Fibroblast of villous mesenchyme (primary cell): ENCODE data around the gene ATAD5. TPM values are rescaled to one million over a fixed set of nuclear protein-coding genes. Genes with fewer than 3 reads are reported as not detected.
A peak's percentile ranks its signal among the peaks of the same experiment; 100 is the strongest.
"Not testable (repeated sequence)": the region's sequence is repeated elsewhere in the genome, so short reads cannot be mapped to it uniquely, and the experiment has no call there.

ENCODE experiments used
- DNase-seq: peaks from one replicate; pipeline ENCODE4 v3.0.0-alpha.2; 2010; ENCODE audit warnings: low read depth
- H3K4me3 ChIP-seq: 2 replicates; pipeline ENCODE4 v1.5.1; 2011; ENCODE audit warnings: low read depth, mild to moderate bottlenecking, low read length
- total RNA-seq: library from RNA; depleted of rRNA; stranded (reverse); fragments of >200 nt; gene quantifications from 2 replicates; pipeline ENCODE4 v1.2.3, GENCODE V29; 2012
- TF ChIP-seq, protein P1 (sequence below): IDR thresholded peaks from 2 replicates; pipeline ENCODE4 v1.5.1; 2012; ENCODE audit warnings: low read depth, mild to moderate bottlenecking, low read length; ENCODE audit not compliant: insufficient read depth

The ATAD5 gene
- total RNA-seq, 1 donor: 4.3 TPM

GRCh38 chr17:30801671-30802070, 30.1 kb upstream of the ATAD5 start:
- no peak overlapping the region for H3K4me3 ChIP-seq
- TF ChIP-seq, protein P1, sequence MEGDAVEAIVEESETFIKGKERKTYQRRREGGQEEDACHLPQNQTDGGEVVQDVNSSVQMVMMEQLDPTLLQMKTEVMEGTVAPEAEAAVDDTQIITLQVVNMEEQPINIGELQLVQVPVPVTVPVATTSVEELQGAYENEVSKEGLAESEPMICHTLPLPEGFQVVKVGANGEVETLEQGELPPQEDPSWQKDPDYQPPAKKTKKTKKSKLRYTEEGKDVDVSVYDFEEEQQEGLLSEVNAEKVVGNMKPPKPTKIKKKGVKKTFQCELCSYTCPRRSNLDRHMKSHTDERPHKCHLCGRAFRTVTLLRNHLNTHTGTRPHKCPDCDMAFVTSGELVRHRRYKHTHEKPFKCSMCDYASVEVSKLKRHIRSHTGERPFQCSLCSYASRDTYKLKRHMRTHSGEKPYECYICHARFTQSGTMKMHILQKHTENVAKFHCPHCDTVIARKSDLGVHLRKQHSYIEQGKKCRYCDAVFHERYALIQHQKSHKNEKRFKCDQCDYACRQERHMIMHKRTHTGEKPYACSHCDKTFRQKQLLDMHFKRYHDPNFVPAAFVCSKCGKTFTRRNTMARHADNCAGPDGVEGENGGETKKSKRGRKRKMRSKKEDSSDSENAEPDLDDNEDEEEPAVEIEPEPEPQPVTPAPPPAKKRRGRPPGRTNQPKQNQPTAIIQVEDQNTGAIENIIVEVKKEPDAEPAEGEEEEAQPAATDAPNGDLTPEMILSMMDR: no peak
- no peak for DNase-seq

GRCh38 chr17:30805944-30806456, 25.8 kb upstream of the ATAD5 start:
- TF ChIP-seq, protein P1: peak; percentile 16

GRCh38 chr17:30807896-30808295, 23.9 kb upstream of the ATAD5 start:
- DNase-seq: no peak
- TF ChIP-seq, protein P1: no peak
- no peak overlapping the region for H3K4me3 ChIP-seq

More at GRCh38 chr17:30805944-30806456, 25.8 kb upstream of the ATAD5 start:
- DNase-seq: no peak
- H3K4me3 ChIP-seq: no peak overlapping the region

DNA sequence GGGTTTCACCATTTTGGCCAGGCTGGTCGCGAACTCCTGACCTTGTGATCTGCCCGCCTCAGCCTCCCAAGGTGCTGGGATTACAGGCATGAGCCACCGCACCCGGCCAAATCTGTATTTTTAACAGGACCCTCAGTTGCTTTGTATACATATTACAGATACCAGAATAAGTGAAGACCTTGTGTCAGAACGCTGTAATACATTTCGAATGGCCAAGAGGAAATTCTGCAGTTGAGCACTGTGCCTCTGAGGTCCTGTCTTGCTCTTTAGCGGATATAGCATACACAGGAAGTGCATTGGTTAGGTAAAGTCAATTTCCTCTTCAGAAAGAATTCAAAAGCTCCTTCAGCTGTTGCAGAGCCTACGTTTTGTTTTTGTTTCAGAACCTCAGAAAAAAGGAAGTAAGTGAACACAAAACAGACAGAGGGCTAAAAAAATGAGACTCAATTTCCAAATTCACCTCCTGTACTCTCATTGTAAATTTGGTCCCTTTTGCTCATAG, 22.9 kb upstream of the ATAD5 start:
- H3K4me3 ChIP-seq: no peak overlapping the region
- TF ChIP-seq, protein P1: no peak
- no peak for DNase-seq

- TF ChIP-seq, protein P1: no peak
- DNase-seq: no peak
- H3K4me3 ChIP-seq: no peak overlapping the region
Observed at GRCh38 chr17:30809867-30810266, 21.9 kb upstream of the ATAD5 start.

- DNase-seq: no peak
- no peak overlapping the region for H3K4me3 ChIP-seq
- TF ChIP-seq, protein P1: no peak
Observed at GRCh38 chr17:30812218-30813177, 19.3 kb upstream of the ATAD5 start.

DNA sequence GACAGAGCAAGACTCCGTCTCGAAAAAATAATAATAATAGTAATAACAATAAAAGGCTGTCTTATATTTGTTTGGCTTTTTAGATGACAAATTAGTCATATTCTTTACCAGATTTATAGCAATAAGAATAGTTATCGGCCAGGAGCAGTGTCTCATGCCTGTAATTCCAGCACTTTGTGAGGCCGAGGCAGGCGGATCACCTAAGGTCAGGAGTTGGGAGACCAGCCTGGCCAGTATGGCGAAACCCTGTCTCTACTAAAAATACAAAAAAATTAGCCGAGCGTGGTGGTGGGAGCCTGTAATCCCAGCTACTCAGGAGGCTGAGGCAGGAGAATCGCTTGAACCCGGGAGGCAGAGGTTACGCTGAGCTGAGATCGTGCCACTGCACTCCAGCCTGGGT, 17.5 kb upstream of the ATAD5 start:
- H3K4me3 ChIP-seq, DNase-seq: not testable (repeated sequence)

- not testable (repeated sequence) for H3K4me3 ChIP-seq
- peak; percentile 47 for DNase-seq
Observed at GRCh38 chr17:30814860-30815259, 16.9 kb upstream of the ATAD5 start.
